ENCODE results near the gene PAPLN. TPM values are rescaled to one million over a fixed set of nuclear protein-coding genes. Genes with fewer than 3 reads are reported as not detected.

The PAPLN gene
- total RNA-seq, 1 experiment from 2014 or later = not detected

- Histone ChIP-seq H3K4me2 (peak overlapping the region; percentile 47), H3K27ac (peak overlapping the region; percentile 30; the same call in 1 of the 2 replicates)
Observed at GRCh38 chr14:73227812-73228781, 9.2 kb upstream of the PAPLN start.

DNA sequence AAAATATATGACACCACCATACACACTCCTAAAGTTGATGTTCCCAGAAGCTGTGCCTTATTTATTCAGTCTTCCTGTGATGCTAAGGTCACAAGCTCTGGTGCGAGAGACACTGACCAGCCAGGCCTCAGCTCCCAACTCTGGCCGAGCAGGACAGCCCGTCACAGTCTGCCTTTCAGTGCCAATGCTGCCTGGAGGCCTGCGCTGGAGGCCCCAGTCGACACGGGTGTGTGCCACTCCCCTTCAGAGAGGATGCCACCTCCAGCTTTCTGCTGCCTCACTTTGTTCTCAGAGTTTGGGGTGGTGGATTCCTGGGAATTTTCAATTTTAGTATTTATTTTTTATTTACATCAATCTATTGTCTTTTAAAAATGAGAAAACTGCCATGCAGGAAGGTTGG is 7.3 kb upstream of the PAPLN start:
- Histone ChIP-seq H4K20me1 (ENCODE audit: insufficient read depth) (no peaks in the 10 kb centered on the region), H3K9me2 (ENCODE audit: insufficient read depth) (no peaks in the 10 kb centered on the region), H2AFZ (no peak overlapping the region), H3K79me2 (ENCODE audit: low read depth) (no peaks in the 10 kb centered on the region), H3K4me3 (no peak overlapping the region), H3K4me1 (replicated peaks; ENCODE audit: insufficient read depth) (peaks cover 19% of the 10 kb centered on the region), H3K4me2 (no peak overlapping the region), H3K36me3 (ENCODE audit: low read depth) (no peaks in the 10 kb centered on the region), H3K9me3 (ENCODE audit: insufficient read depth, low read depth) (no peaks in the 10 kb centered on the region), H3K27ac (no peak overlapping the region), H3K27me3 (ENCODE audit: insufficient read depth, low read depth) (peaks cover 23% of the 10 kb centered on the region; the same call in 1 of the 2 replicates), H3F3A (ENCODE audit: insufficient read depth, low read depth) (peaks cover 12% of the 10 kb centered on the region; the same call in 1 of the 2 replicates)
- no TSS peak for BruUV-seq (replicated peaks)
- ChIA-PET CTCF (interaction anchor here (0.6 kb wide), 1 partner anchor 54 kb away, joined by 10 read pairs; no protein-coding TSS in a partner anchor), POLR2A (ENCODE audit: unreplicated experiment) (no interaction called here)
- no peak for DNase-seq
- intact Hi-C loops (cut with micrococcal nuclease; ENCODE audit: unreplicated experiment) = no loop called here
- no peak for TF ChIP-seq EZH2 (IDR thresholded peaks at IDR 0.05; ENCODE audit: low read depth)
- no peak for TF ChIP-seq CTCF (conservative IDR thresholded peaks at IDR 0.05)

More at GRCh38 chr14:73227812-73228781, 9.2 kb upstream of the PAPLN start:
- intact Hi-C loops (cut with micrococcal nuclease; ENCODE audit: unreplicated experiment) = no loop called here
- Histone ChIP-seq H3F3A (ENCODE audit: insufficient read depth, low read depth) (peaks cover 11% of the 10 kb centered on the region; the same call in 1 of the 2 replicates), H3K79me2 (ENCODE audit: low read depth) (no peaks in the 10 kb centered on the region), H3K4me1 (replicated peaks; ENCODE audit: insufficient read depth) (peaks cover 19% of the 10 kb centered on the region), H3K36me3 (ENCODE audit: low read depth) (no peaks in the 10 kb centered on the region), H2AFZ (no peak overlapping the region), H3K4me3 (no peak overlapping the region), H3K27me3 (ENCODE audit: insufficient read depth, low read depth) (peaks cover 3% of the 10 kb centered on the region; the same call in 1 of the 2 replicates), H3K9me2 (ENCODE audit: insufficient read depth) (no peaks in the 10 kb centered on the region), H3K9me3 (ENCODE audit: insufficient read depth, low read depth) (no peaks in the 10 kb centered on the region), H4K20me1 (ENCODE audit: insufficient read depth) (no peaks in the 10 kb centered on the region)
- peak; percentile 43 to 51 for DNase-seq
- BruUV-seq (replicated peaks) = no TSS peak
- ChIA-PET POLR2A (ENCODE audit: unreplicated experiment) (no interaction called here), CTCF (no interaction called here)
- TF ChIP-seq CTCF (conservative IDR thresholded peaks at IDR 0.05) (no peak), EZH2 (IDR thresholded peaks at IDR 0.05; ENCODE audit: low read depth) (no peak)

- Histone ChIP-seq H3K4me1 (replicated peaks; ENCODE audit: insufficient read depth) (peaks cover 19% of the 10 kb centered on the region), H3K9me3 (ENCODE audit: insufficient read depth, low read depth) (no peaks in the 10 kb centered on the region), H3F3A (ENCODE audit: insufficient read depth, low read depth) (peaks cover 18% of the 10 kb centered on the region; the same call in 1 of the 2 replicates), H3K27ac (no peak overlapping the region), H3K36me3 (ENCODE audit: low read depth) (no peaks in the 10 kb centered on the region), H4K20me1 (ENCODE audit: insufficient read depth) (no peaks in the 10 kb centered on the region), H3K4me2 (no peak overlapping the region), H3K79me2 (ENCODE audit: low read depth) (no peaks in the 10 kb centered on the region), H2AFZ (no peak overlapping the region), H3K27me3 (ENCODE audit: insufficient read depth, low read depth) (peaks cover 41% of the 10 kb centered on the region; the same call in 1 of the 2 replicates), H3K4me3 (no peak overlapping the region), H3K9me2 (ENCODE audit: insufficient read depth) (no peaks in the 10 kb centered on the region)
- peak; percentile 59 for TF ChIP-seq CTCF (conservative IDR thresholded peaks at IDR 0.05)
- TF ChIP-seq EZH2 (IDR thresholded peaks at IDR 0.05; ENCODE audit: low read depth) = no peak
- intact Hi-C loops (cut with micrococcal nuclease; ENCODE audit: unreplicated experiment) = no loop called here
- DNase-seq = no peak
- CTCF ChIA-PET = interaction anchor here (0.6 to 0.8 kb wide), 2 partner anchors 21 to 73 kb away, joined by 3 to 5 read pairs; no protein-coding TSS in a partner anchor
- POLR2A ChIA-PET (ENCODE audit: unreplicated experiment) = no interaction called here
- no TSS peak for BruUV-seq (replicated peaks)
Observed at GRCh38 chr14:73231981-73232851, 5.1 kb upstream of the PAPLN start.

Data from PC-9 (cell line).